Subcutaneous preadipocyte (primary cell): ENCODE data around the gene NEK10. TPM values are rescaled to one million over a fixed set of nuclear protein-coding genes. Genes with fewer than 3 reads are reported as not detected.

ENCODE experiments used
- small RNA-seq: library from RNA; depleted of rRNA; stranded (forward); fragments of <200 nt; gene quantifications from one replicate; pipeline ENCODE3, GENCODE V24; 2012
- total RNA-seq: library from RNA; depleted of rRNA; stranded (reverse); fragments of >200 nt; gene quantifications from 2 replicates; pipeline ENCODE4 v1.2.3, GENCODE V29; 2012

The NEK10 gene
- 9.2 and 13.1 TPM in 2 replicates for total RNA-seq

GRCh38 chr3:27368831-27369607 is at the start of gene NEK10:
NEK10 (minus strand) TSS chr3:27369383; CDS start chr3:27352882, 16,501 bp downstream.

Small RNA genes within 50 kb of the gene (small RNA-seq; reads per million reads assigned to genes)
- gene MINOS1P3 (not detected), gene RNU6-342P (not detected)

Other genes with a start within 250 kb of the NEK10 start
- gene SLC4A7, start 115.0 kb upstream of the NEK10 start, total RNA-seq: 84.5 and 132 TPM in 2 replicates